Upper lobe of left lung (tissue), 6 donors: ENCODE data around the gene SATB2. TPM values are rescaled to one million over a fixed set of nuclear protein-coding genes. Genes with fewer than 3 reads are reported as not detected.

Source experiments
- ATAC-seq, 2 donors: fragments of 200-7000 bp; cut with Tn5 transposase; one replicate each; pipeline ENCODE4 v1.9.1; 2022; ENCODE audit warnings: mild to moderate bottlenecking in 2 of 2, moderate library complexity in 2 of 2; ENCODE audit not compliant: low FRiP score in 2 of 2
- DNase-seq, 2 donors: peaks; one replicate each; pipeline ENCODE4 v3.0.0-alpha.2; 2019 to 2020
- H3K27ac ChIP-seq, 4 donors: fragments of 200-600 bp; sonication (generic); one replicate each; pipeline ENCODE4 v1.5.1; 2016 to 2019
- H3K27me3 ChIP-seq, 4 donors: fragments of 200-600 bp; sonication (generic); one replicate each; pipeline ENCODE4 v1.5.1; 2017 to 2019
- H3K36me3 ChIP-seq, 4 donors: fragments of 200-600 bp; sonication (generic); one replicate each; pipeline ENCODE4 v1.5.1; 2016 to 2019
- H3K4me1 ChIP-seq, 4 donors: fragments of 200-600 bp; sonication (generic); one replicate each; pipeline ENCODE4 v1.5.1; 2018 to 2019
- H3K4me3 ChIP-seq, 4 donors: fragments of 200-600 bp; sonication (generic); one replicate each; pipeline ENCODE4 v1.5.1; 2017 to 2019; ENCODE audit warnings: mild to moderate bottlenecking in 2 of 4, moderate library complexity in 1 of 4
- H3K9me3 ChIP-seq, 4 donors: fragments of 200-600 bp; sonication (generic); one replicate each; pipeline ENCODE4 v1.5.1; 2018 to 2019
- EP300 ChIP-seq, 4 donors: sonication (generic); formaldehyde crosslinking; IDR thresholded peaks; one replicate each; pipeline ENCODE4 v1.5.1; 2017; ENCODE audit warnings: antibody characterized with exemption in 4 of 4, control low read depth in 2 of 4
- POLR2A ChIP-seq, 4 donors: fragments of 450-650 bp; IDR thresholded peaks; one replicate each; pipeline ENCODE4 v1.5.1; 2016 to 2017; ENCODE audit warnings: antibody characterized with exemption in 4 of 4, mild to moderate bottlenecking in 2 of 4
- POLR2AphosphoS5 ChIP-seq, 2 donors: sonication (generic); formaldehyde crosslinking; IDR thresholded peaks; one replicate each; pipeline ENCODE4 v1.5.1; 2017; ENCODE audit warnings: antibody characterized with exemption in 2 of 2
- WGBS, 2 donors: methylation state at CpG; one replicate each; pipeline ENCODE4 v1.1.5; 2017 to 2018; 5-methylcytosine and 5-hydroxymethylcytosine counted together
- total RNA-seq, 6 donors: library from RNA; depleted of rRNA in 4 of 6; stranded (reverse); fragments of >200 nt in 4 of 6; gene quantifications; one replicate each; pipeline versions ENCODE4 v1.1.0 to v1.2.1, GENCODE V29; 2016 to 2021
- TF ChIP-seq, protein P1 (sequence below), 6 experiments: fragments of 450-650 bp in 4 of 6; fragments of 200-600 bp in 2 of 6; sonication (generic) in 2 of 6; IDR thresholded peaks; one replicate each; pipeline ENCODE4 v1.5.1; 2016 to 2019; ENCODE audit warnings: antibody characterized with exemption in 6 of 6
- donor health status: DM: no; HTN: no; CAD: no; lungs with moderate emphysema.
- donor health status: DM: no; HTN: yes; CAD: no; lungs with severe emphysema.

SATB2 gene
- total RNA-seq, 6 donors from 2014 or later = 1.7 to 9.4 (median 3.1) TPM

DNA sequence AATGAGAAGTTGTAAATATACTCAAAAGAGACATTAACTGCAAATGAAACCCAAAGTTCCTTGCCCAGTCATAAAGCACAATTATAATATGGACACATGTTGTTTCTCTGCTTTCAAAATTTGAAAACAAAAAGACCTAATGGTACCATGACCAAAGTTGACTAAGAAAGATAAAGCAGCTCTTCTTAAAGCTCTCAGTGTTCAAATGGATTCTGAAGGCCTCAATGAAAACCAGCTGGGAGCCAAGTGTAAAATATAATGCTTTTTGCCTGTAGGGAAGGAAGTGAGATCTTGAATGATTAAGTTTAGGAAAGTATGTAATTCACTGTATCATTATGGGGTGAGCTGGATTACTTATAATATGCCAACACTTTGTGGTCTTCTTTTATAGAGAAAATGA lies 178.6 kb downstream of the SATB2 start:
- Histone ChIP-seq H3K4me1 (no peaks in the 10 kb centered on the region), H3K27me3 (no peaks in the 10 kb centered on the region), H3K9me3 (no peaks in the 10 kb centered on the region), H3K4me3 (no peak overlapping the region), H3K27ac (no peak overlapping the region), H3K36me3 (no peaks in the 10 kb centered on the region)
- DNase-seq = no peak
- no peak for ATAC-seq
- TF ChIP-seq POLR2A (IDR thresholded peaks at IDR 0.05) (no peak), POLR2AphosphoS5 (IDR thresholded peaks at IDR 0.05) (no peak), EP300 (IDR thresholded peaks at IDR 0.05) (no peak)
- TF ChIP-seq, protein P1, sequence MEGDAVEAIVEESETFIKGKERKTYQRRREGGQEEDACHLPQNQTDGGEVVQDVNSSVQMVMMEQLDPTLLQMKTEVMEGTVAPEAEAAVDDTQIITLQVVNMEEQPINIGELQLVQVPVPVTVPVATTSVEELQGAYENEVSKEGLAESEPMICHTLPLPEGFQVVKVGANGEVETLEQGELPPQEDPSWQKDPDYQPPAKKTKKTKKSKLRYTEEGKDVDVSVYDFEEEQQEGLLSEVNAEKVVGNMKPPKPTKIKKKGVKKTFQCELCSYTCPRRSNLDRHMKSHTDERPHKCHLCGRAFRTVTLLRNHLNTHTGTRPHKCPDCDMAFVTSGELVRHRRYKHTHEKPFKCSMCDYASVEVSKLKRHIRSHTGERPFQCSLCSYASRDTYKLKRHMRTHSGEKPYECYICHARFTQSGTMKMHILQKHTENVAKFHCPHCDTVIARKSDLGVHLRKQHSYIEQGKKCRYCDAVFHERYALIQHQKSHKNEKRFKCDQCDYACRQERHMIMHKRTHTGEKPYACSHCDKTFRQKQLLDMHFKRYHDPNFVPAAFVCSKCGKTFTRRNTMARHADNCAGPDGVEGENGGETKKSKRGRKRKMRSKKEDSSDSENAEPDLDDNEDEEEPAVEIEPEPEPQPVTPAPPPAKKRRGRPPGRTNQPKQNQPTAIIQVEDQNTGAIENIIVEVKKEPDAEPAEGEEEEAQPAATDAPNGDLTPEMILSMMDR (IDR thresholded peaks at IDR 0.05) = no peak

DNA sequence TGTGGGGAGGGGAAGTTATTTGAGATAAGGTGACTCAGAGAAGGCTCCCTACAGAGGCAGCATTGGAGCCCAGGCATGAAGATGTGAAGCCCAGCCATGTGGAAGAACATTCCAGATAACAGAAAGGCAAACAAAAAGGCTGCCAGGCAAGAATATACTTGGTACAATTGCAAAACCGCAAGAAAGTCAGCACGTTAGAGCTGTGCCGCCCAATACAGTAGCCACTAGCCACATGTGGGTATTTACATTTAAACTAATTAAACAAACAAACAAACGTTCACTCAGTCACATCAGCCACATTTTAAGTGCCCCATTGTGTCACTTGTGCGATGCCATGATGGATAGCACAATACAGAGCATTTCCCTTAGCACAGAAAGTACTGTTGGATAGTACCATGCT lies 179.6 kb downstream of the SATB2 start:
- H3K4me3 ChIP-seq = no peak overlapping the region
- no peaks in the 10 kb centered on the region for H3K9me3 ChIP-seq
- no peaks in the 10 kb centered on the region for H3K4me1 ChIP-seq
- TF ChIP-seq EP300 (IDR thresholded peaks at IDR 0.05) = no peak
- no peak for TF ChIP-seq POLR2A (IDR thresholded peaks at IDR 0.05)
- TF ChIP-seq, protein P1 (IDR thresholded peaks at IDR 0.05) = no peak
- no peak for TF ChIP-seq POLR2AphosphoS5 (IDR thresholded peaks at IDR 0.05)
- no peak overlapping the region for H3K27ac ChIP-seq
- no peaks in the 10 kb centered on the region for H3K36me3 ChIP-seq
- ATAC-seq (no peak), DNase-seq (no peak)
- no peaks in the 10 kb centered on the region for H3K27me3 ChIP-seq
- 64 to 74% methylated on average over 5 of the region's 5 CpGs for WGBS, 2 donors

DNA sequence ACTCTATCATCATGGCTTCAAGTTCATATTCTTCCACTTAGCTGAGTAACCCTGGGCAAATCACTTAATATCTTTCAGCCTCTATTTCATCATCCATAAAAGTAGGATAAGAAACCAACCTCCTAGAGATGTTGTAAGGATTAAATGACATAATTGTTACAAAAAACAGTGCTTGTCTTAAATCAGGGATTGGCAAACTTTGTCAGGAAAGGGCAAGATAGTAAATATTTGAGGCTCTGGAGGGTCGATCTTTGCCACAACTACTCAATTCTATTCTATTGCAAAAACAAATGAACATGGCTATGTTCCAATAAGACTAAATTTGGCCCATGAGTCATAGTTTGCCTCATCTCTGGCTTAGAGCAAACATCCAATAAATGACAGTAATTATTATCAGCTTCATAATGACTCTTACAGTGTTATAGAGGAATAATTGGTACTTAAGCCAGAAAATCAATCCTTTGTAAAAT lies 184.7 kb downstream of the SATB2 start:
- ATAC-seq (no peak), DNase-seq (no peak)
- Histone ChIP-seq H3K4me1 (no peaks in the 10 kb centered on the region), H3K36me3 (no peaks in the 10 kb centered on the region), H3K4me3 (no peak overlapping the region), H3K9me3 (no peaks in the 10 kb centered on the region), H3K27ac (no peak overlapping the region), H3K27me3 (no peaks in the 10 kb centered on the region)
- TF ChIP-seq EP300 (IDR thresholded peaks at IDR 0.05) (no peak), POLR2AphosphoS5 (IDR thresholded peaks at IDR 0.05) (no peak), POLR2A (IDR thresholded peaks at IDR 0.05) (no peak)
- TF ChIP-seq, protein P1 (IDR thresholded peaks at IDR 0.05) = no peak
- 31 to 44% methylated on average over 1 of the region's 1 CpG for WGBS, 2 donors

DNA sequence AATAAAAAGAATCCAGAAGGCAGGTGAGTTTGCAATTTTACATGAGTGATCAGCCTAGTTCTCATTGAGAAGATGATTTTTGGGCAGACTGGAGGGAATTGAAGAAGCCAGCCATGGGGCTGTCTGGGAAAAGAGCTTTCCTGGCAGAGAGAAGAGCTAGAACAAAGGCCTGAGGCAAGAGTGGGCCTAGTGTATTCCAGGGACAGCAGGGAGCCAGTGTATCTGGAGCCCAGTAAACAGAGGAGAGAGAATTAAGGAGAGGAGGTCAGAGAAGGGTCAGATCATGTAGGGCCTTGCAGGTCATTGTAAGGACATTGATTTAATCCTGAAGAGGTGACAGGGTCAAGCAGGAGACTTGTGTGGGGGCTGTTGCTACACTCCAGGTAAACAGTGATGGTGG lies 195.8 kb downstream of the SATB2 start:
- ATAC-seq (no peak), DNase-seq (no peak)
- Histone ChIP-seq H3K4me3 (no peak overlapping the region), H3K27ac (no peak overlapping the region), H3K9me3 (peaks cover 0 to 28% (median 22%) of the 10 kb centered on the region in 4 donors), H3K36me3 (no peaks in the 10 kb centered on the region), H3K27me3 (no peaks in the 10 kb centered on the region), H3K4me1 (no peaks in the 10 kb centered on the region)
- TF ChIP-seq POLR2A (IDR thresholded peaks at IDR 0.05) = no peak
- TF ChIP-seq, protein P1 (IDR thresholded peaks at IDR 0.05) = no peak
- TF ChIP-seq EP300 (IDR thresholded peaks at IDR 0.05) = no peak
- TF ChIP-seq POLR2AphosphoS5 (IDR thresholded peaks at IDR 0.05) = no peak

DNA sequence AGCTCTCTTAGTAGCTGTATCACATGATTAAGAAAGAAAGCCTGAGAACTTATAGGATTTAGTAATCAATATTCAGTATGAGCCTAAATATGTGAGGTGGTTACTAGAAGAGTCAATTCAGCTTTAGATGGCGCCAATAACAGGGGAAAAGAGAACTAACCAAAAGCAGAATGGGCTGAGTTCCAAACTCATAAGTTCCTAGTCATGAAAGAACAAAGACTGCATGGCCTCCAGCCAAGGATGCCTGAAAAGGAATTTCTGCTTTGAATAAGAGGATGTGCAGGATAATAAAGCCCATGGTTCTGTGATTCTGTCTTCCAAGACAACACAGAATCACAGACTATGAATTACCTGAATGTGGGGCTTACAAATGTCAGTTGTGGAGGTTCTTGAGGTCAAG lies 196.5 kb downstream of the SATB2 start:
- Histone ChIP-seq H3K27me3 (no peaks in the 10 kb centered on the region), H3K4me1 (no peaks in the 10 kb centered on the region), H3K36me3 (no peaks in the 10 kb centered on the region), H3K27ac (no peak overlapping the region), H3K4me3 (no peak overlapping the region), H3K9me3 (peaks cover 0 to 28% (median 22%) of the 10 kb centered on the region in 4 donors)
- 53 to 54% methylated on average over 1 of the region's 1 CpG for WGBS, 2 donors
- DNase-seq = no peak
- TF ChIP-seq POLR2AphosphoS5 (IDR thresholded peaks at IDR 0.05) (no peak), POLR2A (IDR thresholded peaks at IDR 0.05) (no peak), EP300 (IDR thresholded peaks at IDR 0.05) (no peak)
- TF ChIP-seq, protein P1 (IDR thresholded peaks at IDR 0.05) = no peak
- ATAC-seq = no peak
